HEK293 (cell line): ENCODE results near the gene METTL5.

Experiments used
- CTCF ChIA-PET: fragments of 350-600 bp; formaldehyde crosslinking; extraction: SDS; loops from one replicate; lab custom pipeline; 2021; ENCODE audit warnings: antibody characterized with exemption; lab: Yijun Ruan, JAX
- POLR2A ChIA-PET: fragments of 300-600 bp; formaldehyde crosslinking; extraction: SDS; loops from one replicate; lab custom pipeline; 2020; ENCODE audit warnings: antibody characterized with exemption, inconsistent platforms; lab: Yijun Ruan, JAX
- H3K27ac ChIP-seq: fragments of 200-500 bp; sonication (Bioruptor generic); 2 replicates; pipeline ENCODE4 v1.5.1; 2014; ENCODE audit warnings: low read depth, low read length, control low read depth, inconsistent platforms; ENCODE audit errors: extremely low read depth
- H3K36me3 ChIP-seq, 2 experiments: fragments of 200-500 bp in 1 of 2; sonication (Bioruptor generic) in 1 of 2; 1 replicate in 1 of 2; 2 replicates in 1 of 2; pipeline ENCODE4 v1.5.1; 2014 to 2017; ENCODE audit warnings: inconsistent platforms in 2 of 2, low read length in 2 of 2; ENCODE audit not compliant: control insufficient read depth in 2 of 2, insufficient read depth in 1 of 2
- H3K4me1 ChIP-seq: fragments of 200-500 bp; sonication (Bioruptor generic); 2 replicates; pipeline ENCODE4 v1.5.1; 2014; ENCODE audit warnings: mild to moderate bottlenecking, low read length, inconsistent platforms; ENCODE audit not compliant: control insufficient read depth, insufficient read depth
- H3K4me3 ChIP-seq: 2 replicates; pipeline ENCODE4 v1.5.1; 2011; ENCODE audit warnings: low read depth, mild to moderate bottlenecking, control low read depth, low read length, moderate library complexity
- H3K9me3 ChIP-seq: fragments of 200-500 bp; sonication (Bioruptor generic); 2 replicates; pipeline ENCODE4 v1.5.1; 2014; ENCODE audit warnings: low read depth, low read length, inconsistent platforms; ENCODE audit not compliant: control insufficient read depth, insufficient read depth
- GLIS2 ChIP-seq: fragments of 450-650 bp; formaldehyde crosslinking; IDR thresholded peaks from 2 replicates; pipeline ENCODE4 v1.5.1; 2016; ENCODE audit warnings: missing biosample characterization, missing genetic modification characterization
- MYNN ChIP-seq: fragments of 450-650 bp; formaldehyde crosslinking; IDR thresholded peaks from 2 replicates; pipeline ENCODE4 v1.5.1; 2016; ENCODE audit warnings: missing biosample characterization, missing genetic modification characterization, borderline replicate concordance
- PRDM2 ChIP-seq: fragments of 450-650 bp; formaldehyde crosslinking; IDR thresholded peaks from 2 replicates; pipeline ENCODE4 v1.5.1; 2016; ENCODE audit warnings: missing biosample characterization, missing genetic modification characterization, borderline replicate concordance
- SP3 ChIP-seq: fragments of 450-650 bp; formaldehyde crosslinking; IDR thresholded peaks from 2 replicates; pipeline ENCODE4 v1.5.1; 2016; ENCODE audit warnings: missing biosample characterization, missing genetic modification characterization
- TSHZ1 ChIP-seq: fragments of 450-650 bp; formaldehyde crosslinking; IDR thresholded peaks from 2 replicates; pipeline ENCODE4 v1.5.1; 2016; ENCODE audit warnings: missing biosample characterization, missing genetic modification characterization, borderline replicate concordance
- WT1 ChIP-seq: fragments of 450-650 bp; formaldehyde crosslinking; IDR thresholded peaks from 2 replicates; pipeline ENCODE4 v1.5.1; 2016; ENCODE audit warnings: missing biosample characterization, missing genetic modification characterization
- ZBTB17 ChIP-seq: fragments of 450-650 bp; formaldehyde crosslinking; IDR thresholded peaks from 2 replicates; pipeline ENCODE4 v1.5.1; 2016; ENCODE audit warnings: missing biosample characterization, missing genetic modification characterization
- ZBTB8A ChIP-seq: fragments of 450-650 bp; formaldehyde crosslinking; IDR thresholded peaks from 2 replicates; pipeline ENCODE4 v1.5.1; 2016; ENCODE audit warnings: missing biosample characterization, missing genetic modification characterization
- ZFHX2 ChIP-seq: fragments of 450-650 bp; formaldehyde crosslinking; conservative IDR thresholded peaks from 2 replicates; pipeline ENCODE4 v1.5.1; 2016; ENCODE audit warnings: missing biosample characterization, missing genetic modification characterization
- ZNF174 ChIP-seq: fragments of 450-650 bp; formaldehyde crosslinking; IDR thresholded peaks from 2 replicates; pipeline ENCODE4 v1.5.0; 2017; ENCODE audit warnings: missing biosample characterization, mild to moderate bottlenecking, missing genetic modification characterization
- ZNF175 ChIP-seq: fragments of 450-650 bp; formaldehyde crosslinking; IDR thresholded peaks from 2 replicates; pipeline ENCODE4 v1.5.1; 2016; ENCODE audit warnings: missing biosample characterization, missing genetic modification characterization
- ZNF18 ChIP-seq: fragments of 450-650 bp; formaldehyde crosslinking; IDR thresholded peaks from 2 replicates; pipeline ENCODE4 v1.5.1; 2016; ENCODE audit warnings: missing biosample characterization, missing genetic modification characterization
- ZNF488 ChIP-seq: fragments of 450-650 bp; formaldehyde crosslinking; IDR thresholded peaks from 2 replicates; pipeline ENCODE4 v1.5.1; 2016; ENCODE audit warnings: missing biosample characterization, missing genetic modification characterization
- ZNF610 ChIP-seq: fragments of 450-650 bp; formaldehyde crosslinking; IDR thresholded peaks from 2 replicates; pipeline ENCODE4 v1.5.1; 2016; ENCODE audit warnings: missing biosample characterization, missing genetic modification characterization, borderline replicate concordance
- ZNF664 ChIP-seq: fragments of 450-650 bp; formaldehyde crosslinking; IDR thresholded peaks from 2 replicates; pipeline ENCODE4 v1.5.1; 2016; ENCODE audit warnings: missing biosample characterization, missing genetic modification characterization

Gene METTL5

GRCh38 chr2:169781249-169782013 lies 43.3 kb downstream of the METTL5 start:
- CTCF ChIA-PET: interaction anchor here (0.6 to 0.9 kb wide), 3 partner anchors 129 to 329 kb away, joined by 3 to 4 read pairs (median 3); no protein-coding TSS in a partner anchor
- TF ChIP-seq WT1: no peak
- no peak for TF ChIP-seq ZNF664 (tag by site-specific recombination)
- TF ChIP-seq ZNF175: no peak
- no peak for TF ChIP-seq TSHZ1
- TF ChIP-seq ZNF18 (tag by site-specific recombination): no peak
- TF ChIP-seq ZFHX2 (tag by site-specific recombination): no peak
- no peak for TF ChIP-seq ZNF174 (tag by site-specific recombination)
- TF ChIP-seq MYNN: no peak
- no peak for TF ChIP-seq ZNF610 (tag by site-specific recombination)
- no peak for TF ChIP-seq ZBTB8A (tag by site-specific recombination)
- no peak for TF ChIP-seq PRDM2 (tag by site-specific recombination)
- no peak for TF ChIP-seq SP3 (tag by site-specific recombination)
- TF ChIP-seq ZNF488 (tag by site-specific recombination): no peak
- TF ChIP-seq ZBTB17 (tag by site-specific recombination): no peak
- no peak for TF ChIP-seq GLIS2 (tag by site-specific recombination)
- POLR2A ChIA-PET: interaction anchor here (0.5 kb wide), 1 partner anchor 18 kb away, joined by 4 read pairs; no protein-coding TSS in a partner anchor

More at GRCh38 chr2:169781249-169782013, 43.3 kb downstream of the METTL5 start:
- no peak overlapping the region for H3K27ac ChIP-seq
- H3K4me1 ChIP-seq: peaks cover 3% of the 10 kb centered on the region; the same call in 1 of the 2 replicates
- H3K36me3 ChIP-seq: no peaks in the 10 kb centered on the region
- H3K4me3 ChIP-seq: no peak overlapping the region
- H3K9me3 ChIP-seq: no peaks in the 10 kb centered on the region
